Osteoblast (primary cell): ENCODE measurements around the gene CSMD2. TPM values are rescaled to one million over a fixed set of nuclear protein-coding genes. Genes with fewer than 3 reads are reported as not detected.

Source experiments
- DNase-seq: peaks from one replicate; pipeline ENCODE4 v3.0.0; 2011; ENCODE audit warnings: low spot score, mixed read lengths; ENCODE audit not compliant: insufficient read length; ENCODE audit errors: missing footprints
- H2AFZ ChIP-seq: 2 replicates; pipeline ENCODE4 v1.6.0; 2011; ENCODE audit warnings: mild to moderate bottlenecking, low read length
- H3K27ac ChIP-seq: 2 replicates; pipeline ENCODE4 v1.5.1; 2011; ENCODE audit warnings: mild to moderate bottlenecking, low read depth, low read length, moderate library complexity
- H3K27me3 ChIP-seq: 2 replicates; pipeline ENCODE4 v1.6.0; 2012; ENCODE audit warnings: mild to moderate bottlenecking, control low read depth, inconsistent platforms, low read length, moderate library complexity; ENCODE audit not compliant: insufficient read depth
- H3K36me3 ChIP-seq: 2 replicates; pipeline ENCODE4 v1.5.1; 2011; ENCODE audit warnings: mild to moderate bottlenecking, low read length, control low read depth, moderate library complexity; ENCODE audit not compliant: insufficient read depth
- H3K4me1 ChIP-seq: 2 replicates; pipeline ENCODE4 v1.5.1; 2011; ENCODE audit warnings: mild to moderate bottlenecking, low read length, control low read depth, moderate library complexity; ENCODE audit not compliant: insufficient read depth
- H3K4me2 ChIP-seq: 2 replicates; pipeline ENCODE4 v1.6.0; 2011; ENCODE audit warnings: mild to moderate bottlenecking, low read length; ENCODE audit not compliant: insufficient read depth
- H3K4me3 ChIP-seq: fragments of 200-600 bp; sonication (generic); 3 replicates; pipeline ENCODE4 v1.5.1; 2012; ENCODE audit warnings: mild to moderate bottlenecking, low read length, inconsistent platforms; ENCODE audit not compliant: insufficient read depth
- H3K79me2 ChIP-seq: 2 replicates; pipeline ENCODE4 v1.6.0; 2012; ENCODE audit warnings: mild to moderate bottlenecking, low read length, control low read depth, inconsistent platforms; ENCODE audit not compliant: insufficient read depth
- H3K9me3 ChIP-seq: 2 replicates; pipeline ENCODE4 v1.5.1; 2011; ENCODE audit warnings: low read depth, low read length, control low read depth
- H4K20me1 ChIP-seq: 2 replicates; pipeline ENCODE4 v1.6.0; 2012; ENCODE audit warnings: mild to moderate bottlenecking, low read length, control low read depth; ENCODE audit not compliant: insufficient read depth
- CTCF ChIP-seq: IDR thresholded peaks from 2 replicates; pipeline ENCODE4 v1.5.1; 2011; ENCODE audit warnings: mild to moderate bottlenecking, low read depth, low read length, moderate library complexity; ENCODE audit errors: extremely low read depth
- total RNA-seq: library from RNA; depleted of rRNA; stranded (reverse); fragments of >200 nt; gene quantifications from 2 replicates; pipeline ENCODE4 v1.2.3, GENCODE V29; 2012

The CSMD2 gene
- total RNA-seq, 1 donor: 0.36 TPM

GRCh38 chr1:33472269-33472980 lies 692.6 kb downstream of the CSMD2 start, which contains the start of gene ZSCAN20:
Gene ZSCAN20 (plus strand): TSS chr1:33472645. CDS start chr1:33479289, 6,644 bp downstream.
- H3K9me3 ChIP-seq: no peaks in the 10 kb centered on the region

GRCh38 chr1:33471416-33471815 lies 693.6 kb downstream of the CSMD2 start:
- peaks cover 29% of the 10 kb centered on the region for H3K4me1 ChIP-seq
- DNase-seq: no peak
- no peak for TF ChIP-seq CTCF
- H3K36me3 ChIP-seq: no peaks in the 10 kb centered on the region
- H3K4me3 ChIP-seq: no peak overlapping the region
- H3K27me3 ChIP-seq: no peaks in the 10 kb centered on the region
- H3K4me2 ChIP-seq: no peak overlapping the region
- no peak overlapping the region for H2AFZ ChIP-seq
- H3K79me2 ChIP-seq: peaks cover 23% of the 10 kb centered on the region
- H3K27ac ChIP-seq: no peak overlapping the region
- no peaks in the 10 kb centered on the region for H4K20me1 ChIP-seq
- no peaks in the 10 kb centered on the region for H3K9me3 ChIP-seq

More at GRCh38 chr1:33472269-33472980, 692.6 kb downstream of the CSMD2 start, which contains the start of gene ZSCAN20:
- Histone ChIP-seq H3K4me3 (peak within 1 kb of the TSS; percentile 85), H3K27ac (peak within 1 kb of the TSS; percentile 82), H3K4me1 (peaks cover 29% of the 10 kb centered on the region), H3K36me3 (no peaks in the 10 kb centered on the region), H2AFZ (peak within 1 kb of the TSS; percentile 95), H3K4me2 (peak within 1 kb of the TSS; percentile 97), H3K79me2 (peaks cover 27% of the 10 kb centered on the region), H3K27me3 (no peaks in the 10 kb centered on the region), H4K20me1 (no peaks in the 10 kb centered on the region)
- DNase-seq: peak; percentile 96
- no peak for TF ChIP-seq CTCF

- Histone ChIP-seq H3K4me1 (peaks cover 29% of the 10 kb centered on the region), H2AFZ (peak overlapping the region; percentile 95), H3K27me3 (no peaks in the 10 kb centered on the region), H4K20me1 (no peaks in the 10 kb centered on the region), H3K36me3 (no peaks in the 10 kb centered on the region), H3K9me3 (no peaks in the 10 kb centered on the region), H3K4me2 (peak overlapping the region; percentile 69), H3K27ac (peak overlapping the region; percentile 41), H3K4me3 (peak overlapping the region; percentile 48), H3K79me2 (peaks cover 22% of the 10 kb centered on the region)
- peak; percentile 94 for DNase-seq
- TF ChIP-seq CTCF: peak; percentile 97
These were observed 694.5 kb downstream of the CSMD2 start for GRCh38 chr1:33470495-33471012.

- Histone ChIP-seq H3K4me2 (no peak overlapping the region), H4K20me1 (no peaks in the 10 kb centered on the region), H2AFZ (no peak overlapping the region), H3K79me2 (peaks cover 15% of the 10 kb centered on the region), H3K4me3 (no peak overlapping the region), H3K9me3 (no peaks in the 10 kb centered on the region), H3K27ac (no peak overlapping the region), H3K36me3 (no peaks in the 10 kb centered on the region), H3K4me1 (peaks cover 29% of the 10 kb centered on the region), H3K27me3 (no peaks in the 10 kb centered on the region)
- TF ChIP-seq CTCF: no peak
- DNase-seq: no peak
These were observed 695.3 kb downstream of the CSMD2 start for GRCh38 chr1:33469691-33470090.
